ENCODE measurements around the gene BMPR1A. TPM values are rescaled to one million over a fixed set of nuclear protein-coding genes. Genes with fewer than 3 reads are reported as not detected.

BMPR1A gene
- total and polyA plus RNA-seq, 4 donors: 2.2 to 16.0 (median 8.9) TPM

- WGBS: 92% methylated on average over 7 of the region's 7 CpGs
- TF ChIP-seq TAF1 (conservative IDR thresholded peaks at IDR 0.05): no peak
- TF ChIP-seq ATF3 (IDR thresholded peaks at IDR 0.05): no peak
- TF ChIP-seq NR2F2 (IDR thresholded peaks at IDR 0.05): no peak
- TF ChIP-seq EGR1 (IDR thresholded peaks at IDR 0.05; ENCODE audit: low read depth in 2 of 2): no peak
- TF ChIP-seq YY1 (IDR thresholded peaks at IDR 0.05): no peak
- no peak for TF ChIP-seq CTCF (IDR thresholded peaks at IDR 0.05; ENCODE audit: low read depth, low read length, missing input control)
- TF ChIP-seq HNF4A (conservative IDR thresholded peaks at IDR 0.05): no peak
- no peak for TF ChIP-seq RAD21 (IDR thresholded peaks at IDR 0.05)
- no peak for TF ChIP-seq GABPA (IDR thresholded peaks at IDR 0.05 in 1 of 2, conservative IDR thresholded peaks at IDR 0.05 in 1 of 2)
- TF ChIP-seq JUND (IDR thresholded peaks at IDR 0.05): no peak
- TF ChIP-seq, protein P1, sequence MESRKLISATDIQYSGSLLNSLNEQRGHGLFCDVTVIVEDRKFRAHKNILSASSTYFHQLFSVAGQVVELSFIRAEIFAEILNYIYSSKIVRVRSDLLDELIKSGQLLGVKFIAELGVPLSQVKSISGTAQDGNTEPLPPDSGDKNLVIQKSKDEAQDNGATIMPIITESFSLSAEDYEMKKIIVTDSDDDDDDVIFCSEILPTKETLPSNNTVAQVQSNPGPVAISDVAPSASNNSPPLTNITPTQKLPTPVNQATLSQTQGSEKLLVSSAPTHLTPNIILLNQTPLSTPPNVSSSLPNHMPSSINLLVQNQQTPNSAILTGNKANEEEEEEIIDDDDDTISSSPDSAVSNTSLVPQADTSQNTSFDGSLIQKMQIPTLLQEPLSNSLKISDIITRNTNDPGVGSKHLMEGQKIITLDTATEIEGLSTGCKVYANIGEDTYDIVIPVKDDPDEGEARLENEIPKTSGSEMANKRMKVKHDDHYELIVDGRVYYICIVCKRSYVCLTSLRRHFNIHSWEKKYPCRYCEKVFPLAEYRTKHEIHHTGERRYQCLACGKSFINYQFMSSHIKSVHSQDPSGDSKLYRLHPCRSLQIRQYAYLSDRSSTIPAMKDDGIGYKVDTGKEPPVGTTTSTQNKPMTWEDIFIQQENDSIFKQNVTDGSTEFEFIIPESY (IDR thresholded peaks at IDR 0.05): no peak
- TF ChIP-seq, protein P2, sequence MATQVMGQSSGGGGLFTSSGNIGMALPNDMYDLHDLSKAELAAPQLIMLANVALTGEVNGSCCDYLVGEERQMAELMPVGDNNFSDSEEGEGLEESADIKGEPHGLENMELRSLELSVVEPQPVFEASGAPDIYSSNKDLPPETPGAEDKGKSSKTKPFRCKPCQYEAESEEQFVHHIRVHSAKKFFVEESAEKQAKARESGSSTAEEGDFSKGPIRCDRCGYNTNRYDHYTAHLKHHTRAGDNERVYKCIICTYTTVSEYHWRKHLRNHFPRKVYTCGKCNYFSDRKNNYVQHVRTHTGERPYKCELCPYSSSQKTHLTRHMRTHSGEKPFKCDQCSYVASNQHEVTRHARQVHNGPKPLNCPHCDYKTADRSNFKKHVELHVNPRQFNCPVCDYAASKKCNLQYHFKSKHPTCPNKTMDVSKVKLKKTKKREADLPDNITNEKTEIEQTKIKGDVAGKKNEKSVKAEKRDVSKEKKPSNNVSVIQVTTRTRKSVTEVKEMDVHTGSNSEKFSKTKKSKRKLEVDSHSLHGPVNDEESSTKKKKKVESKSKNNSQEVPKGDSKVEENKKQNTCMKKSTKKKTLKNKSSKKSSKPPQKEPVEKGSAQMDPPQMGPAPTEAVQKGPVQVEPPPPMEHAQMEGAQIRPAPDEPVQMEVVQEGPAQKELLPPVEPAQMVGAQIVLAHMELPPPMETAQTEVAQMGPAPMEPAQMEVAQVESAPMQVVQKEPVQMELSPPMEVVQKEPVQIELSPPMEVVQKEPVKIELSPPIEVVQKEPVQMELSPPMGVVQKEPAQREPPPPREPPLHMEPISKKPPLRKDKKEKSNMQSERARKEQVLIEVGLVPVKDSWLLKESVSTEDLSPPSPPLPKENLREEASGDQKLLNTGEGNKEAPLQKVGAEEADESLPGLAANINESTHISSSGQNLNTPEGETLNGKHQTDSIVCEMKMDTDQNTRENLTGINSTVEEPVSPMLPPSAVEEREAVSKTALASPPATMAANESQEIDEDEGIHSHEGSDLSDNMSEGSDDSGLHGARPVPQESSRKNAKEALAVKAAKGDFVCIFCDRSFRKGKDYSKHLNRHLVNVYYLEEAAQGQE (IDR thresholded peaks at IDR 0.05): no peak
- TF ChIP-seq FOXA2 (IDR thresholded peaks at IDR 0.05): no peak
- no peak for TF ChIP-seq SP1 (IDR thresholded peaks at IDR 0.05)
- TF ChIP-seq, protein P3, sequence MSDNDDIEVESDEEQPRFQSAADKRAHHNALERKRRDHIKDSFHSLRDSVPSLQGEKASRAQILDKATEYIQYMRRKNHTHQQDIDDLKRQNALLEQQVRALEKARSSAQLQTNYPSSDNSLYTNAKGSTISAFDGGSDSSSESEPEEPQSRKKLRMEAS (IDR thresholded peaks at IDR 0.05): no peak
- no peak for TF ChIP-seq RXRA (IDR thresholded peaks at IDR 0.05)
- TF ChIP-seq HNF4G (IDR thresholded peaks at IDR 0.05): no peak
- Histone ChIP-seq H3K9ac (ENCODE audit: low read depth in 1 of 2, low read length in 2 of 2) (no peak overlapping the region), H3K27ac (ENCODE audit: low read depth in 1 of 2, low read length in 2 of 2) (no peak overlapping the region), H3K9me3 (ENCODE audit: control insufficient read depth in 4 of 4, low read length in 3 of 4) (no peaks in the 10 kb centered on the region), H3K36me3 (ENCODE audit: control insufficient read depth in 4 of 4, insufficient read depth in 3 of 4, low read depth in 1 of 4, low read length in 3 of 4) (peaks cover 0 to 6% (median 0%) of the 10 kb centered on the region in 4 donors), H3K4me3 (ENCODE audit: low read depth in 1 of 3, low read length in 3 of 3) (no peak overlapping the region), H3K4me1 (ENCODE audit: control insufficient read depth in 4 of 4, insufficient read depth in 4 of 4, low read length in 3 of 4) (no peaks in the 10 kb centered on the region), H3K27me3 (ENCODE audit: control insufficient read depth in 4 of 4, insufficient read depth in 4 of 4, low read length in 3 of 4) (no peaks in the 10 kb centered on the region)
- DNase-seq (ENCODE audit: low spot score): no peak
These were observed 81.2 kb downstream of the BMPR1A start for GRCh38 chr10:86837663-86838062.
